Stimulated activated effector memory CD8-positive, alpha-beta T cell treated with anti-CD3 and anti-CD28 coated beads, Interleukin-12 subunit alpha, Interleukin-12 subunit beta, amount 100 ng/mL, for 72 hours (primary cell): ENCODE results near the gene C9orf85.
A peak's percentile ranks its signal among the peaks of the same experiment; 100 is the strongest.
"Not testable (repeated sequence)": the region's sequence is repeated elsewhere in the genome, so short reads cannot be mapped to it uniquely, and the experiment has no call there.

Experiments
- ATAC-seq: fragments of 150-1000 bp; cut with Tn5 transposase; 2 replicates; pipeline ENCODE4 v1.10.0; 2021
- DNase-seq, 2 donors: peaks; one replicate each; pipeline ENCODE4 v3.0.0; 2021 to 2022; ENCODE audit warnings: low spot score in 2 of 2
- H3K27ac Mint-ChIP-seq: one replicate; pipeline ENCODE4 v1.8.0; 2022; ENCODE audit warnings: mild to moderate bottlenecking, mixed read lengths
- H3K36me3 Mint-ChIP-seq: one replicate; pipeline ENCODE4 v1.8.0; 2022; ENCODE audit warnings: mild to moderate bottlenecking, mixed read lengths
- H3K4me1 Mint-ChIP-seq: one replicate; pipeline ENCODE4 v1.8.0; 2022; ENCODE audit warnings: mixed read lengths
- H3K4me3 Mint-ChIP-seq: one replicate; pipeline ENCODE4 v1.8.0; 2022; ENCODE audit warnings: mild to moderate bottlenecking, mixed read lengths
- H3K9me3 Mint-ChIP-seq: one replicate; pipeline ENCODE4 v1.8.0; 2022; ENCODE audit warnings: mixed read lengths

Gene C9orf85

GRCh38 chr9:71895117-71895516 lies 16.3 kb upstream of the C9orf85 start:
- peak; percentile 35 for ATAC-seq
- H3K4me3 Mint-ChIP-seq: no peak overlapping the region
- no peak for DNase-seq
- H3K9me3 Mint-ChIP-seq: no peaks in the 10 kb centered on the region
- peaks cover 64% of the 10 kb centered on the region for H3K4me1 Mint-ChIP-seq
- H3K27ac Mint-ChIP-seq: no peak overlapping the region
- no peaks in the 10 kb centered on the region for H3K36me3 Mint-ChIP-seq

GRCh38 chr9:71895955-71896354 lies 15.5 kb upstream of the C9orf85 start:
- ATAC-seq: peak; percentile 77
- Mint-ChIP-seq H3K9me3 (no peaks in the 10 kb centered on the region), H3K36me3 (no peaks in the 10 kb centered on the region), H3K4me1 (peaks cover 64% of the 10 kb centered on the region), H3K27ac (peak overlapping the region; percentile 45), H3K4me3 (no peak overlapping the region)
- no peak for DNase-seq

GRCh38 chr9:71896761-71897160 lies 14.7 kb upstream of the C9orf85 start:
- H3K9me3 Mint-ChIP-seq: no peaks in the 10 kb centered on the region
- DNase-seq: no peak

GRCh38 chr9:71897577-71897976 lies 13.9 kb upstream of the C9orf85 start:
- DNase-seq: no peak
- peak; percentile 90 for ATAC-seq
- no peaks in the 10 kb centered on the region for H3K36me3 Mint-ChIP-seq
- peaks cover 66% of the 10 kb centered on the region for H3K4me1 Mint-ChIP-seq
- peak overlapping the region; percentile 33 for H3K4me3 Mint-ChIP-seq
- H3K9me3 Mint-ChIP-seq: no peaks in the 10 kb centered on the region
- H3K27ac Mint-ChIP-seq: peak overlapping the region; percentile 79

More at GRCh38 chr9:71896761-71897160, 14.7 kb upstream of the C9orf85 start:
- H3K4me3 Mint-ChIP-seq: peak overlapping the region; percentile 33
- ATAC-seq: no peak
- H3K27ac Mint-ChIP-seq: peak overlapping the region; percentile 79
- H3K4me1 Mint-ChIP-seq: peaks cover 64% of the 10 kb centered on the region
- no peaks in the 10 kb centered on the region for H3K36me3 Mint-ChIP-seq

GRCh38 chr9:71898756-71899155 lies 12.7 kb upstream of the C9orf85 start:
- not testable (repeated sequence) for H3K36me3 Mint-ChIP-seq, DNase-seq, H3K9me3 Mint-ChIP-seq, H3K4me3 Mint-ChIP-seq, ATAC-seq
- H3K4me1 Mint-ChIP-seq: peaks cover 56% of the 10 kb centered on the region
- peak overlapping the region; percentile 79 for H3K27ac Mint-ChIP-seq

GRCh38 chr9:71901695-71902597 lies 9.5 kb upstream of the C9orf85 start:
- H3K4me1 Mint-ChIP-seq: peaks cover 33% of the 10 kb centered on the region
- peaks cover 7% of the 10 kb centered on the region for H3K36me3 Mint-ChIP-seq
- H3K27ac Mint-ChIP-seq: peak overlapping the region; percentile 23
- no peaks in the 10 kb centered on the region for H3K9me3 Mint-ChIP-seq
- no peak overlapping the region for H3K4me3 Mint-ChIP-seq
- ATAC-seq (no peak), DNase-seq (no peak)

GRCh38 chr9:71904076-71904475 lies 7.4 kb upstream of the C9orf85 start:
- DNase-seq (no peak), ATAC-seq (no peak)
- H3K9me3 Mint-ChIP-seq: no peaks in the 10 kb centered on the region
- no peak overlapping the region for H3K4me3 Mint-ChIP-seq
- H3K36me3 Mint-ChIP-seq: peaks cover 7% of the 10 kb centered on the region
- H3K27ac Mint-ChIP-seq: no peak overlapping the region
- H3K4me1 Mint-ChIP-seq: peaks cover 28% of the 10 kb centered on the region

GRCh38 chr9:71908825-71909224 lies 2.6 kb upstream of the C9orf85 start:
- H3K27ac Mint-ChIP-seq: no peak overlapping the region
- DNase-seq (no peak), ATAC-seq (no peak)
- peaks cover 19% of the 10 kb centered on the region for H3K36me3 Mint-ChIP-seq
- H3K9me3 Mint-ChIP-seq: no peaks in the 10 kb centered on the region
- H3K4me1 Mint-ChIP-seq: peaks cover 37% of the 10 kb centered on the region
- H3K4me3 Mint-ChIP-seq: peak overlapping the region; percentile 97

- peak overlapping the region; percentile 98 for H3K27ac Mint-ChIP-seq
- H3K4me3 Mint-ChIP-seq: peak overlapping the region; percentile 97
- H3K9me3 Mint-ChIP-seq: no peaks in the 10 kb centered on the region
- peaks cover 19% of the 10 kb centered on the region for H3K36me3 Mint-ChIP-seq
- peaks cover 47% of the 10 kb centered on the region for H3K4me1 Mint-ChIP-seq
- no peak for ATAC-seq
- peak; percentile 27 to 70 for DNase-seq
Measured at GRCh38 chr9:71909887-71910649, 1.4 kb upstream of the C9orf85 start.

- Mint-ChIP-seq H3K27ac (peak overlapping the region; percentile 98), H3K4me1 (peaks cover 49% of the 10 kb centered on the region), H3K9me3 (no peaks in the 10 kb centered on the region), H3K4me3 (peak overlapping the region; percentile 97), H3K36me3 (peaks cover 16% of the 10 kb centered on the region)
- ATAC-seq (peak; percentile 46), DNase-seq (no peak)
Measured at GRCh38 chr9:71910650-71911060, 784 bp upstream of the C9orf85 start.

- no peak for DNase-seq
- H3K4me3 Mint-ChIP-seq: peak overlapping the region; percentile 97
- peaks cover 12% of the 10 kb centered on the region for H3K36me3 Mint-ChIP-seq
- peak overlapping the region; percentile 98 for H3K27ac Mint-ChIP-seq
- H3K9me3 Mint-ChIP-seq: no peaks in the 10 kb centered on the region
- peaks cover 53% of the 10 kb centered on the region for H3K4me1 Mint-ChIP-seq
- no peak for ATAC-seq
Measured at GRCh38 chr9:71911908-71912335, 483 bp downstream of the C9orf85 start.

GRCh38 chr9:71915495-71915894 lies 4.1 kb downstream of the C9orf85 start:
- Mint-ChIP-seq H3K9me3 (no peaks in the 10 kb centered on the region), H3K27ac (no peak overlapping the region), H3K36me3 (peaks cover 27% of the 10 kb centered on the region), H3K4me3 (no peak overlapping the region), H3K4me1 (peaks cover 37% of the 10 kb centered on the region)
- no peak for DNase-seq
- ATAC-seq: no peak

GRCh38 chr9:71916834-71917534 lies 5.5 kb downstream of the C9orf85 start:
- H3K36me3 Mint-ChIP-seq: peaks cover 14% of the 10 kb centered on the region
- no peak for DNase-seq
- no peaks in the 10 kb centered on the region for H3K9me3 Mint-ChIP-seq
- H3K4me1 Mint-ChIP-seq: peaks cover 29% of the 10 kb centered on the region
- peak; percentile 96 for ATAC-seq
- no peak overlapping the region for H3K4me3 Mint-ChIP-seq
- H3K27ac Mint-ChIP-seq: peak overlapping the region; percentile 65

- Mint-ChIP-seq H3K9me3 (no peaks in the 10 kb centered on the region), H3K4me1 (peaks cover 34% of the 10 kb centered on the region), H3K27ac (no peak overlapping the region), H3K36me3 (peaks cover 20% of the 10 kb centered on the region), H3K4me3 (no peak overlapping the region)
- ATAC-seq: no peak
- no peak for DNase-seq
Measured at GRCh38 chr9:71918419-71918818, 7.0 kb downstream of the C9orf85 start.
